HUES64 (cell line): ENCODE results near the gene LUZP1.

Experiments
- H3K27ac ChIP-seq: 2 replicates; pipeline ENCODE4 v1.7.0; 2013; ENCODE audit warnings: low read depth, low read length, inconsistent platforms
- H3K27me3 ChIP-seq: 2 replicates; pipeline ENCODE4 v1.6.1; 2013; ENCODE audit warnings: mild to moderate bottlenecking, low read length; ENCODE audit not compliant: insufficient read depth
- H3K36me3 ChIP-seq: 2 replicates; pipeline ENCODE4 v1.6.1; 2013; ENCODE audit warnings: mild to moderate bottlenecking, low read length; ENCODE audit not compliant: insufficient read depth
- H3K4me1 ChIP-seq: 2 replicates; pipeline ENCODE4 v1.6.1; 2013; ENCODE audit warnings: mild to moderate bottlenecking, low read length, moderate library complexity; ENCODE audit not compliant: insufficient read depth
- H3K4me3 ChIP-seq: 2 replicates; pipeline ENCODE4 v1.5.1; 2013; ENCODE audit warnings: mild to moderate bottlenecking, low read length, moderate library complexity
- H3K9ac ChIP-seq: 2 replicates; pipeline ENCODE4 v1.6.1; 2013; ENCODE audit warnings: mild to moderate bottlenecking, low read depth, low read length
- H3K9me3 ChIP-seq: 2 replicates; pipeline ENCODE4 v1.6.1; 2013; ENCODE audit warnings: low read depth, low read length; ENCODE audit not compliant: insufficient read depth
- WGBS: fragments of 150-250, 120-280 bp; methylation state at CpG from one replicate; pipeline ENCODE4 v1.1.7; 2013; ENCODE audit warnings: missing lambda C conversion rate; 5-methylcytosine and 5-hydroxymethylcytosine counted together

LUZP1 gene

DNA sequence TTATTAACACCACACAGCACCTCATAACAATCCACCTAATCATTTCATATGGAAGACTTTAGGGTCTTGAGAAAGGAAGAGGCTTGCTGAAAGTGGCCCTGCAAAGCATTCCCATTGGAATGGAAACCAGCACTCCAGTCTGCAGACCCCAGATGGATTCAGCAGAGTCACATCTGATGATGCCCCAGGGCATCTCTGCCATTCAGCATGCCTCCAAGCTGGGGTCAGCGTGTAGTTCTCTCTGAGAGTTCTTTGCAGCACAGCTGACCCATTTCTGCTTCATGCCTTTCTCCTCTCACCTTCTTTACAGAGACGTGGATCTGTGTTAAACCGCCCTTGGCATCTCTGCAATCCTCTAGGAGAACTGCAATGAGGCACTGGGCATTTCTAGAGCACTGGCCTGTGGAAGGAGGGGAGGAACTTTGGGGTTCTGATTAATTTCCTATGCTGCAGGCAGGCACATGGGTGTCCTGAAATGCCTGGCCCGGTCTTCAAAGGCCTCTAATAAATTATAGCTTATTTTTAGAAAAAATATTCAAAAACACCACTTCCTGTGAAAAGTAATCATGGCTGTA lies 2.6 kb upstream of the LUZP1 start:
- H3K4me1 ChIP-seq, result peaks cover 7% of the 10 kb centered on the region; the same call in 1 of the 2 replicates
- no peak overlapping the region for H3K27ac ChIP-seq
- H3K4me3 ChIP-seq, result no peak overlapping the region
- no peaks in the 10 kb centered on the region for H3K36me3 ChIP-seq
- WGBS, result 73% methylated on average over 3 of the region's 4 CpGs
- no peak overlapping the region for H3K9ac ChIP-seq
- H3K27me3 ChIP-seq, result peaks cover 7% of the 10 kb centered on the region
- no peaks in the 10 kb centered on the region for H3K9me3 ChIP-seq

DNA sequence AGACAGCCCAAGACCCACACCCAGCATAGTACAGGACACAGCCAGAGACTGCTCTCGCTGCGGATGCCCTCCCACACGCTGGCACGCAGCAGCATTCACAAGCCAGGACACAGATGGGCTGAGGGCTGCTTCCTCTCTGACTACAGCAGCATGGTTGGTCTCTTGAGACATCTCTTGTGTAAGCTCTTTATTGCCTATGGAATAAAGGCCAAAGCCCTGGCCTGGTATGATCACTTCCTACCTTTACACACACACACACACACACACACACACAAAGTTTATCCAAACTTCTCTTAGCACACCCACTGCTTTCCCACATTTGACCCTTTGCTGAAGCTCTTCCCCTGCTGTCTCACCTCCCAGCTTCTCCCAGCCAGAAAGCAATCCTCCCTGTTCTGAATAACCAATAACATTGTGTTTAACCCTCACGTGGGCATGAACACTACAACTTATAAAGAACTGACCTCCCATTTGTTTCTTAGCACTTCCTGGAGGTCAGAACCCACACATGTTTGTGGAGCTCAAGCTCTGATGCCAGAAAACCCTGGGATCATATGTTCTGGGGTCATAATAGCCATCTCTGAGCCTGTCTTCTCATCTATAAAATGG lies 1.2 kb upstream of the LUZP1 start:
- Histone ChIP-seq H3K4me3 (no peak overlapping the region), H3K9me3 (no peaks in the 10 kb centered on the region), H3K4me1 (peaks cover 10% of the 10 kb centered on the region; the same call in 1 of the 2 replicates), H3K27me3 (no peaks in the 10 kb centered on the region), H3K27ac (no peak overlapping the region), H3K36me3 (no peaks in the 10 kb centered on the region), H3K9ac (no peak overlapping the region)
- 78% methylated on average over 5 of the region's 5 CpGs for WGBS

DNA sequence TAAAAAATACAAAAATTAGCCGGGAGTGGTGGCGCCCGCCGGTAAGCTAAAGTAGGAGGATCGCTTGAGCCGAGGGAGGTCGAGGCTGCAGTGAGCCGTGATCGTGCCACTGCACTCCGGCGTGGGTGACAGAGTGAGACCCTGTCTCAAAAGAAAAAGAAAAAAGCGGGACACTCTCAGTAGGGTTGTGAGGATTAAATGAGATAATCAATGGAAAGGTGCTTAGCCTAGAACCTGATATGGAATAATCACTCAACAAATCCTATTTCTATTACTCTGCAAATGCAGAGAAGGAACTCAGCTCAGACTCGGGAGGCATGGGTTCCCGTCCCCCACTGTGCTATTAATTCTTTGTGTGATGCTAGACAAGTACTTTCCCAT lies 529 bp upstream of the LUZP1 start:
- Histone ChIP-seq H3K27me3 (no peaks in the 10 kb centered on the region), H3K36me3 (no peaks in the 10 kb centered on the region), H3K4me3 (peak overlapping the region; percentile 75), H3K4me1 (peaks cover 11% of the 10 kb centered on the region; the same call in 1 of the 2 replicates), H3K9me3 (no peaks in the 10 kb centered on the region), H3K9ac (no peak overlapping the region), H3K27ac (no peak overlapping the region)
- WGBS, result 90% methylated on average over 14 of the region's 14 CpGs

DNA sequence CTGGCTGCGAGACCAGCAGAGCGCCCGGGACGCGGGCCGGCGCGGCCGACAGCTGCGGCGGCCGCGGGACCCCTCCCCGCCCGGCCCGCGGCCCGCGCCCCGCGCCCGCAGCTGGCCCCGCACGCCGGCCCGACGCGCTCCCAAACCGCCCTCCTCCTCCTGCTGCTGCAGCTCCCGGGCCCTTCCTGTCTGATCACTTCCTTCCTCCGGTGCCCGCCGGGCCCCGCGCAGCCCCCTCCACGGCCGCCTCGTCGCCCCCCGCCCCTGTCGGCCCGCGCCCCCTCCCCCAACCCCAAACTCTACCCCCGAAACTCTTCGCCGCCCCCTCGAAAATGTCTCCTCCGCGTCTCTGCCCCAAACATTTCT lies 594 bp downstream of the LUZP1 start:
- peak overlapping the region; percentile 75 for H3K4me3 ChIP-seq
- under 1% methylated on average over 45 of the region's 49 CpGs for WGBS
- H3K4me1 ChIP-seq, result peaks cover 11% of the 10 kb centered on the region; the same call in 1 of the 2 replicates
- peak overlapping the region; percentile 92 for H3K27ac ChIP-seq
- no peaks in the 10 kb centered on the region for H3K9me3 ChIP-seq
- peak overlapping the region; percentile 91 for H3K9ac ChIP-seq
- H3K36me3 ChIP-seq, result no peaks in the 10 kb centered on the region
- no peaks in the 10 kb centered on the region for H3K27me3 ChIP-seq

DNA sequence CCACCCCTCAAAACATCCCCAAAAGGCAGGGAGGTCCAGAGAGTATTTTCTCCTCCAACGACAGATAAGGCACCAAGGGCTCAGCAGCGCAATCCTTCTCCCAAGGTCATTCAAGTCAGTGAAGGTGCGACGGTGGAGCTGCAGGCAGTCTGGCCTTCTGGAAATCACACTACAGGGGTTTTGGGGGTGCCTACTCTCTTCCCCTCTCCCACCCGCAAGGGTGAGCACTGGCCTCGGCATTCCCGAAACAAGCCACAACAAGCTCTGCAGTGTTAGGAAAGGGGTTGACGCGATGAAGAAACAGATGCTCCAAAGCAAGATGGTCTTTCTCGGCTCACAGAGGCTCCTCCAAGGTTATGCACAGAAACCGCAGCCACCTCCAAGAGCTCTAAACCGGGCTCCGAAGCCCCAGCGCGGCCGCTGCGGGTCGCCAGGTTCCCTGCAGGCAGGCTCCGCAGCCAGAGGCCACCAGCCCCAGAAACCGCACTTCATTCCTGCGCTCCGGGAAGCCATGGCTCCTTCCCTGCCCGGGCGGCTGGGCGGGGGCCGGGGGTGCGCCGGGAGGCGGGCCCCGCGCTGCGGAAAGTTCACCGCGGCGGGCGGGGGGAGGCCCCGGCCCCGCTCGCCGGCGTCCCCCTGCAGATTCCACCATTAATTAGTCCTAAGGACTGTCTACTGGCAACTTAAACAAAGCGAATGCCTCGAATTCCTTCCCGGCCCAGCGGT lies 1.1 kb downstream of the LUZP1 start:
- no peaks in the 10 kb centered on the region for H3K36me3 ChIP-seq
- H3K27me3 ChIP-seq, result no peaks in the 10 kb centered on the region
- WGBS, result under 1% methylated on average over 44 of the region's 45 CpGs
- no peaks in the 10 kb centered on the region for H3K9me3 ChIP-seq
- peak overlapping the region; percentile 91 for H3K9ac ChIP-seq
- peaks cover 11% of the 10 kb centered on the region; the same call in 1 of the 2 replicates for H3K4me1 ChIP-seq
- H3K27ac ChIP-seq, result peak overlapping the region; percentile 92; the same call in 1 of the 2 replicates
- H3K4me3 ChIP-seq, result peak overlapping the region; percentile 75

DNA sequence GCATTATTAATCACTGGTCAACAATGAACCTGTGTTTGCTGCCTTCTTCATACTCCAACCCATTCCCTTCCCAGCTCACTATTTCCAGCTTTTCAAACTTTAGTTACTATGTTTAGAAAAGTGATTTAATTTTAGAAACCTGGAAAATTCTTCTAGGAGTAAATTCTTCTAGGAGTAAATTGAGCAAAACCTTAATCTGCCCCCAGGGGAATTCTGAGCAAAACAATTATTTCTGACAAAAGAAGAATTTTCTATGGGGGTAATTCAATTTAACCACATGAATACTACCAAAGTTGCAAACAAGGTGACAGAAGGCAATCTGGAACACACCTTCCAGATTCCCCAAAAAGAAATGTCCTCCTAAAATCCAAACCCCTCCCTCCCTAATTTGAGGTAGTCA lies 1.8 kb downstream of the LUZP1 start:
- Histone ChIP-seq H3K36me3 (no peaks in the 10 kb centered on the region), H3K27ac (peak overlapping the region; percentile 92; the same call in 1 of the 2 replicates), H3K4me1 (peaks cover 11% of the 10 kb centered on the region; the same call in 1 of the 2 replicates), H3K4me3 (peak overlapping the region; percentile 75), H3K9ac (peak overlapping the region; percentile 91), H3K27me3 (no peaks in the 10 kb centered on the region), H3K9me3 (no peaks in the 10 kb centered on the region)

DNA sequence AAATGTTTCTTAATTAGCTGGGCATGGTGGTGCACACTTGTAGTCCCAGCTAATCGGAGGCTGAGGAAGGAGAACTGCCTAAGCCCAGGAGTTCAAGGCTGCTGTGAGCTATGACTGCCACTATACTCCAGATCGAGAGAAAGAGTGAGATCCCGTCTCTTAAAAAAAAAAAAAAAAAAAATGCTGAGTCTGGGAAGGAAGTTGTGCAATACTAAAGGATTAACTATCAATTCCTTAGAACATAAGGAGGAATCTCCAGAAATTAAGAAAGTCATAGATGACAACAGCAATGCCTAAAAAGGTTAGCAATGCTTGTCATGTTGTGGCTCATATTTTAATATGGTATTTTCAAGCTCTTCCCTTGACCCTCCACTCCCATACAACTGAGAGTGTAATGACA lies 5.3 kb downstream of the LUZP1 start:
- H3K36me3 ChIP-seq, result no peaks in the 10 kb centered on the region
- H3K4me3 ChIP-seq, result no peak overlapping the region
- WGBS, result 92% methylated on average over 1 of the region's 3 CpGs
- H3K4me1 ChIP-seq, result peaks cover 18% of the 10 kb centered on the region
- H3K9ac ChIP-seq, result no peak overlapping the region
- H3K27me3 ChIP-seq, result no peaks in the 10 kb centered on the region
- no peak overlapping the region for H3K27ac ChIP-seq
- H3K9me3 ChIP-seq, result no peaks in the 10 kb centered on the region

DNA sequence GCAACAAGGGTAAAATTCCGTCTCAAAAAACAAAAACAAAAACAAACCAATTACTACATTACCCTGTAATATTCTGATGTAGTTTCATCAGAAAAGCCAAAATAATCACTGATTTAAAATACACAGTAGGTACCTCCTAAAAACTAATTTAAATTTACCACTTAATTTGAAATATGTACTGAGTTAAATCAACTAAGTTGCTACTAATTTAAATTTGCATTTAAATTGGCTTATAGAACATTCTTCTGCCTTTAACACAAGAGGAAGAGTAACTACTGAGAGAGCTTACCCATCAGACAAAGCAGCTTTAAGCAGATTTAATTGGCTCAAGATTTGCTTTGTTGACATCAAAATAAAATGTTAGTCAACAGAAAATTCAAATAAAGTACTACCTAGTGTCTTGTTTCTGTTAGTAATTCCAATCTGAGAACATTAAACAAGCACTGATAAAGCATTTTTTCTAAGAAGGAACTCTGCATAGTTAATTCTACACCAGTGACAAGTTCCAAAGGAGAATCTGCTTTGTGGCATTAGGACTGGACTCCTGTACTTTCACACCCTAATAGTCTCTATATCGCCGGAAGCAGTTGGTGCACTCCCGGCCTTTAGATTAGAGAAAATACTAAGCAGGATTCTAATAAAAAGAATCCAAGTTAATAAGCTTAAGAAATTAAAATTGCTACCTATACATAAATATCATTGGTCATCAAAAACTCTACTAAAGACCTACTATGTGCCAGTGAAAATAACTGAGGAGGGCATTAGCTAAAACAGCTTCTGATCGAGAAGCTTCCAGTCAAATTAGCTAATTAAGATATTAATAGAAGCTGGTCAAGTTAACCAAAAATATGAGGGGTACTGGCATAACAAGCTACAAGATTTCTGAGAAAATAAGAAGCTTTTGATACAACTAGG lies 8.4 kb downstream of the LUZP1 start:
- no peak overlapping the region for H3K4me3 ChIP-seq
- H3K27ac ChIP-seq, result no peak overlapping the region
- 93% methylated on average over 2 of the region's 5 CpGs for WGBS
- H3K9me3 ChIP-seq, result no peaks in the 10 kb centered on the region
- H3K27me3 ChIP-seq, result no peaks in the 10 kb centered on the region
- H3K36me3 ChIP-seq, result no peaks in the 10 kb centered on the region
- peaks cover 14% of the 10 kb centered on the region; the same call in 1 of the 2 replicates for H3K4me1 ChIP-seq
- no peak overlapping the region for H3K9ac ChIP-seq

DNA sequence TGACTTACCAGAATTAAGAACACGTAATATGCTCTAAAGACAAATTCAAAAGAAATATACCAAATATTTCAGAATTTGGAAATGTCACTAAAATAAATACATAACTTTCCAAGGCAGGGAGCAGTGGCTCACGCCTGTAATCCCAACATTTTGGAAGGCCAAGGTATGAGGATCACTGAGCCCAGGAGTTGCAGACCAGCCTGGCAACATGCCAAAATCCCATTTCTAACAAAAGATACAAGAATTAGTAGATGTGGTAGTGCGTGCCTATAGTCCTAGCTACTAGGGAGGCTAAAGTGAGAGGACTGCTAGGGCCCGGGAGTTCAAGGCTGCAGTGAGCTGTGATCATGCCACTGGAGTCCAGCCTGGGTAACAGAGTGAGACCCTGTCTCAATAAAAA lies 11.7 kb downstream of the LUZP1 start:
- 96% methylated on average over 4 of the region's 4 CpGs for WGBS
- Histone ChIP-seq H3K4me3 (no peak overlapping the region), H3K27ac (no peak overlapping the region), H3K9me3 (no peaks in the 10 kb centered on the region), H3K27me3 (no peaks in the 10 kb centered on the region), H3K36me3 (no peaks in the 10 kb centered on the region), H3K9ac (no peak overlapping the region), H3K4me1 (peaks cover 16% of the 10 kb centered on the region)

DNA sequence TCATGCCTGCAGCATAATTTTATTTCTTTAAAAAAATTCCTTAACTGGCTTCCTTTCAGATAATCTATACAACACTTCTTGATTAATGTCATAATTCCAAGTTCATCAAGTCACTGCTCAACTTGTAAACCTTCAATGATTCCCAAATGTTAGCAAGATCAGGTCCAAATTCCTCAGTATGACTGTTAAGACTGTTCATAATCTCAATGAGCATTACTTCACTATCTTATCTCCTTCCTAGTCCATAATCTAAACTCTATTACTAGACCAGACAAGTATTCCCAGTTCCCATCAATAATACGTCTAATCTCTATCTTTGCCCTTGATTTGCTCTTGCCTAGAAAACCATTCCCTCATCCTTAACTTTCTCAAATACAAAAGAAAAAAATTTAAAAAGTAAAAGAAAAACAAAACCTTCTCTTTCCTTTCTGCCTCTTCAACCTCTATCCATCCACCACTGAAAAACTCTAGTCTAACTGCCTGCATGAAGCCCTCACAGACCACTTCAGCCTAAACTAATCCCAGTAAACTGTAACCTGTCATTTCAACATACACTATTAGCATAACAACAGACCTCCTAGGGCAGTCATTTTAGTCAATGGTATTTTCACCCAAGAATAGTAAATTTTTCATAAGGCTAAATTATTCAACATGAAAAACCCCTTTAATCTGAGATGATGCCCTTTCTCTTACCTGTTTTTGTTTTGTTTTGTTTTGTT lies 15.5 kb downstream of the LUZP1 start:
- H3K9me3 ChIP-seq, result no peaks in the 10 kb centered on the region
- no peak overlapping the region for H3K9ac ChIP-seq
- no peaks in the 10 kb centered on the region for H3K36me3 ChIP-seq
- no peaks in the 10 kb centered on the region for H3K27me3 ChIP-seq
- H3K27ac ChIP-seq, result no peak overlapping the region
- WGBS, result 92% methylated on average over 1 of the region's 1 CpG
- H3K4me1 ChIP-seq, result peaks cover 9% of the 10 kb centered on the region
- H3K4me3 ChIP-seq, result no peak overlapping the region
